ENCODE data around the gene CHRNB4.
A peak's percentile ranks its signal among the peaks of the same experiment; 100 is the strongest.

- TF ChIP-seq POLR2AphosphoS5 (IDR thresholded peaks at IDR 0.05; ENCODE audit: insufficient read depth, low read depth, low read length): no peak
- no peak for TF ChIP-seq FOS (IDR thresholded peaks at IDR 0.05; ENCODE audit: borderline replicate concordance, insufficient read depth, low read length)
- TF ChIP-seq MAX (IDR thresholded peaks at IDR 0.05; ENCODE audit: insufficient read depth, insufficient read length): no peak
- TF ChIP-seq EZH2 (IDR thresholded peaks at IDR 0.05; ENCODE audit: borderline replicate concordance, low read depth, low read length, severe bottlenecking): peak; percentile 89
- peak; percentile 8 to 28 for TF ChIP-seq CTCF (IDR thresholded peaks at IDR 0.05; ENCODE audit: extremely low read depth in 1 of 2, insufficient read depth in 1 of 2, low read depth in 1 of 2, low read length in 2 of 2)
- no peak for TF ChIP-seq JUN (IDR thresholded peaks at IDR 0.05; ENCODE audit: borderline replicate concordance, insufficient read depth, insufficient read length, low read depth)
- TF ChIP-seq POLR2A (IDR thresholded peaks at IDR 0.05; ENCODE audit: low read depth, low read length): no peak
These were observed 20.9 kb downstream of the CHRNB4 start for GRCh38 chr15:78620021-78620526.

Measured in endothelial cell of umbilical vein (primary cell).